ENCODE measurements around the gene AOPEP.

AOPEP gene

GRCh38 chr9:94982211-94982610, 255.7 kb downstream of the AOPEP start:
- no peak for DNase-seq (ENCODE audit: extremely low read depth, low read depth)
- no peak overlapping the region for H3K4me3 ChIP-seq (replicated peaks; ENCODE audit: low read depth, low read length)
- TF ChIP-seq CTCF (IDR thresholded peaks at IDR 0.05; ENCODE audit: low read depth, low read length, missing control alignments) = no peak

- DNase-seq (ENCODE audit: extremely low read depth, low read depth) = no peak
- H3K4me3 ChIP-seq (replicated peaks; ENCODE audit: low read depth, low read length) = no peak overlapping the region
- TF ChIP-seq CTCF (IDR thresholded peaks at IDR 0.05; ENCODE audit: low read depth, low read length, missing control alignments) = no peak
These were observed 257.1 kb downstream of the AOPEP start for GRCh38 chr9:94983552-94983951.

- no peak for TF ChIP-seq CTCF (IDR thresholded peaks at IDR 0.05; ENCODE audit: low read depth, low read length, missing control alignments)
- no peak overlapping the region for H3K4me3 ChIP-seq (replicated peaks; ENCODE audit: low read depth, low read length)
- DNase-seq (ENCODE audit: extremely low read depth, low read depth) = no peak
These were observed 258.5 kb downstream of the AOPEP start for GRCh38 chr9:94984891-94985476.

GRCh38 chr9:94985649-94986048, 259.1 kb downstream of the AOPEP start:
- no peak for DNase-seq (ENCODE audit: extremely low read depth, low read depth)
- TF ChIP-seq CTCF (IDR thresholded peaks at IDR 0.05; ENCODE audit: low read depth, low read length, missing control alignments) = no peak
- H3K4me3 ChIP-seq (replicated peaks; ENCODE audit: low read depth, low read length) = no peak overlapping the region

GRCh38 chr9:94987731-94988130, 261.2 kb downstream of the AOPEP start:
- DNase-seq (ENCODE audit: extremely low read depth, low read depth) = no peak
- TF ChIP-seq CTCF (IDR thresholded peaks at IDR 0.05; ENCODE audit: low read depth, low read length, missing control alignments) = no peak
- H3K4me3 ChIP-seq (replicated peaks; ENCODE audit: low read depth, low read length) = no peak overlapping the region

GRCh38 chr9:94990897-94991561, 264.5 kb downstream of the AOPEP start:
- H3K4me3 ChIP-seq (replicated peaks; ENCODE audit: low read depth, low read length) = no peak overlapping the region
- no peak for DNase-seq (ENCODE audit: extremely low read depth, low read depth)
- TF ChIP-seq CTCF (IDR thresholded peaks at IDR 0.05; ENCODE audit: low read depth, low read length, missing control alignments) = no peak

Measured in HFF-Myc (cell line).